NOMO-1 (cell line): ENCODE data around the gene PPP2R3B.
"Not testable (repeated sequence)": the region's sequence is repeated elsewhere in the genome, so short reads cannot be mapped to it uniquely, and the experiment has no call there.

ENCODE experiments used
- DNase-seq, 2 experiments: peaks; one replicate each; lab custom pipeline; 2025; ENCODE audit not compliant: unreplicated experiment in 2 of 2; lab: John Stamatoyannopoulos, UW

The PPP2R3B gene

DNA sequence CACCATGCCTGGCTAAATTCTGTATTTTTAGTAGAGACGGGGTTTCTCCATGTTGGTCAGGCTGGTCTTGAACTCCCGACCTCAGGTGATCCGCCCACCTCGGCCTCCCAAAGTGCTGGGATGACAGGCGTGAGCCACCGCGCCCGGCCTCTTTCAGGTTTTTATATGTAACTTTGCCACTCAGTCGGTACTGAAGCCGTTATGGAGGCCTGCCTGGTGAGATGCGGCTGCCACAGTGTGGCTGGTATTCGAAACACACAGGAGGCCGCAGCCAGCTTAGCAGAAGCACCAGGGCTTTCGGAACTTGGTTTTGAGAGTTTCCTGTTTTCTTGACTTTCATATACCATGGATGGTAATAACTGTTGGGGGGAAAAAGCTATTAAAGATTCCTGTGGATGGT lies 62.0 kb downstream of the PPP2R3B start:
- DNase-seq: not testable (repeated sequence)

DNA sequence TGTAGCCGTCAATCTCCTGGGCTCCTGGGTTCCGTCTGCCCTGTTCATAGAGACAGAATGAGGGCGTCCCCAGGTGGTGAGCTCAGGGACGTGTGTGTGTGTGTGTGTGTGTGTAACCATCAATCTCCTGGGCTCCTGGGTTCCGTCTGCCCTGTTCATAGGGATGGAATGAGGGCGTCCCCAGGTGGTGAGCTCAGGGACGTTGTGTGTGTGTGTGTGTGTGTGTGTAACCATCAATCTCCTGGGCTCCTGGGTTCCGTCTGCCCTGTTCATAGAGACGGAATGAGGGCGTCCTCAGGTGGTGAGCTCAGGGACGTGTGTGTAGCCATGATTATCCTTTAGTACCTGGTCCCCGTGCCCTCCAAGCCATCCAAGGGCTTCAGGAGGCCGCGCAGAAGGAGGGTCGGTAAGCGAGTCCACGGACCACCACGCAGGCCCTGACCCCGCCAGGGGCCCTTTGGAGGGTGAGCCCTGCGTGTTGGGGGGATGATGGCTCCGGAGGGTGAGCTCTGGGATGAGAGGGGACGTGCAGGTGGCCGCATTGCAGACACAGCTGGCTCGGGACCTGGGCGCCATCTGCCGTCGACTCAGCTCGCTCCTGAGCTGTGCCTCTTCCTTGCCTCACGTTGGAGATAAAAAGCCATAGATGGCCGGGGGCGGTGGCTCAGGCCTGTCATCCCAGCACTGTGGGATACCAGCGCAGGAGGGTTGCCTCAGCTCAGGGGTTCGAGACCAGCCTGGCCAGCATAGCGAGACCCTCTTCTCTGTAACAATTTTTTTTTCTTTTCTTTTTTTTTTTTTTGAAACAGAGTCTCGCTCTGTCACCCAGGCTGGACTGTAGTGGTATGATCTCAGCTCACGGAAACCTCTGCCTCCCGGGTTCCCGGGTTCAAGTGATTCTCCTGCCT lies 62.7 kb downstream of the PPP2R3B start:
- DNase-seq: no peak

DNA sequence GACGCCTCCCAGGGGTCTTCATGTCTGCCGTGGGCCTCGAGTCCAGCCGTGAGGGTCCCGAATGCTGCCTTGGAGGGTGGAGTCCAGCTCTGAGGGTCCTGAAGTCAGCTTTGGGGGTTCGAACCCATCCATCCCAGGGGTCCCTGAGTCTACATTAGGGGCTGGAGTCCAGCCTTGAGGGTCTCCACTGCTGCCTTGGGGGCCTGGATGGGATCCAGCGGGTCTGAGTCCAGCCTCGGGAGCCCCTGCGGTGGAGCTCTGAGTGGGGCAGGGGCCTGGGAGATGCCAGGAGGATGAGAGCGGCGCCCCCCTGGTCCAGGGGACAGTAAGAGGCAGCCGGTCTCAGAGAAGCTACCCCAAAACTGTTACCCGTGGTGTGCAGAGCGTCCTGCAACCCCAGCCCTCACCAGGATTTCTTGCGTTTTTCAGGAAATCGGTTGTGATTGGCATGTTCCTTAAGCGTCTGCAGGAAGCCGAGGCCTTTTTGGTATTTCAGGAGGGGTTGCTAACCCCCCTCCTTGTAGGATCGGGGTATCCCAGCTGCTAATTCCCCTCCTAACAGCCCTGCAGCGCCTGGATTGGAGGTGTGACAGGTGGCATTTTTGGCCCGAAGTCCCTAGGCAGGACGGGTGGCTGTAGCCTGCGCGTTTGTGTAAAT lies 66.5 kb downstream of the PPP2R3B start:
- DNase-seq: no peak

DNA sequence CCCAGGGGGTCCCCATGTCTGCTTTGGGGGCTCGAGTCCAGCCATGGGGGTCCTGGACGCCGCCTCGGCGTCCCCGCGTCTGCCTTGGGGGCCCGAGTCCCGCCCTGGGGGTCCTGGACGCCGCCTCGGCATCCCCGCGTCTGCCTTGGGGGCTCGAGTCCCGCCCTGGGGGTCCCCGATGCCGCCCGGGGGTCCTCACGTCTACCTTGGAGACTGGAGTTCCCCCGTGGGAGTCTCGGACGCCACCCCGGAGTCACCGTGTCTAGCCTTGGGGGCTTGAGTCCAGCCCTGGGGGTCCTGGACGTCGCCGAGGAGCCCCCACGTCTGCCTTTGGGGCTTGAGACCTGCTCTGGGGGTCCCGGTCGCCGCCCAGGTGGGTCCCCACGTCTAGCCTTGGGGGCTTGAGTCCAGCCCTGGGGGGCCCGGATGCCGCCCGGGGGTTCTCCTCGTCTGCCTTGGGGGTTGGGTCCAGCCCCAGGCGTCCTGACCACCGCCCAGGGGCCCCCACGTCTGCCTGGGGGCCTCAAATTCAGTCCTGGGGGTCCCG lies 67.1 kb downstream of the PPP2R3B start:
- DNase-seq: no peak

DNA sequence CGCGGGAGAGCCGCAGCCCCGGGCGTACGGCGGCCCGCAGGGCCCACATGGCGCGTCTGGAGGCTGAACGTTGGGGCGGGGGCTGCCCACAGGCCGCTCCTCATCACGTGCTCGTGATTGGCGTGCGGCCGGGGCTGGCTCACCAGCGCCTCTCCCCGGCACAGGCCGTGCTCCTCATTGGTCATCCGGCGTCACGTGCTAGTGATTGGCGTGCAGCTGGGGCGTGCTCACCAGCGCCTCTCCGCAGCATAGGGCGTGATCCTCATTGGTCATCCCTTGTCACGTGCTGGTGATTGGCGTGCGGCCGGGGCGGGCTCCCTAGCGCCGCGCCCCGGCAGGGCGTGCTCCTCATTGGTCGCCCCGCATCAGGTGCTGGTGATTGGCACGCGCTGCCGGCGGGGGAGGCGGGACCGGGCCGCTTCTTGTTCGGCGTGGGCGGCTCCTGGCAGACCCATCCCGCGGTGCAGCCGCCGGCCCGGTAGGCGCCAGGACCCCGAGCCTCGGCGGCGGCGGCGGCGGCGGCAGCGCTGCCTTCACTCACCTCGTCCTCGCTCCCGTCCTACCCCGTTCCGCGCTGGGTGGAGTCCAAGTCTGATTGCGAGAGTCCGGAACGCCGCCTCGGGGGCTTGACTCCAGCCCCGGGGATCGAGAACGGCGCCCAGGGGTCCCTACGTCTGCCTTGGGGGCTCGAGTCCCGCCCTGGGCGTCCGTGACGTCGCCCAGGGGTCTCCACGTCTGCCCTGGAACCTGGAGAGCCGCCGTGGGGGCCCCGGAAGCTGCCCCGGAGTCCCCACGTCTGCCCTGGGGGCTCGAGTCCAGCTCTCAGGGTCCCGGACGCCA lies 67.7 kb downstream of the PPP2R3B start, which contains the start of gene GTPBP6:
TSS of gene GTPBP6 (minus strand) at position 58 of the 840 bp plus-strand sequence. CDS start at position 49, 9 bp downstream.
- DNase-seq: no peak

DNA sequence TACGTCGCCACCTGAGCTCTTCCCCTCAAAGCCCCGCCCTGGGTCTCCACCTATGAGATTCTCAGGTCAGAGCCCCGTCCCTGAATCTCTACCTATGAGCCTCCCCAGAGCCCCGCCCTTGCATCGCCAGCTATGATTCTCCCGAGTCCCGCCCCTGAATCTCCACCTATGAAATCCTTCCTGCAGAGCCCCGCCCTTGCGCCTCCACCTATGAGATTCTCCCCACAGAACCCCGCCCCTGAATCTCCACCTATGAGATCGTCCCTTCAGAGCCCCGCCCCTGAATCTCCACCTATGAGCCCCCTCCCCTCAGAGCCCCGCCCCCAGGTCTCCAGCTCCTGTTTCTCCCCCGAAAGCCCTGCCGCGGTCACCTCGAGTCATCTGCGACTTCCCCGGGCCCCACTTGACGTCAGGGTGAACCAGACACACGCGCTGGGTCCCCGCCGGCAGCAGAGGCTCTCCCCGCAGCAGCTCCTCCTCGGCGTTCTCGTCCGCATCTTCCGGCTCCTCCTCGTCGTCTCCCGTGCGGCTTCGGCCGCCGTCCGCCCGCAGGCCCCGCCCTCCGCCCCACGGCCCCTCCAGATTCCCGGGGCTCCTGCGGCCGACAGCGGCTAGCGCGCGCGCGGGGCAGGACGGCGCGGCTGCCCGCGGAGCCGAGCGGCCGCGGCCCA lies 68.5 kb downstream of the PPP2R3B start:
- DNase-seq: no peak

DNA sequence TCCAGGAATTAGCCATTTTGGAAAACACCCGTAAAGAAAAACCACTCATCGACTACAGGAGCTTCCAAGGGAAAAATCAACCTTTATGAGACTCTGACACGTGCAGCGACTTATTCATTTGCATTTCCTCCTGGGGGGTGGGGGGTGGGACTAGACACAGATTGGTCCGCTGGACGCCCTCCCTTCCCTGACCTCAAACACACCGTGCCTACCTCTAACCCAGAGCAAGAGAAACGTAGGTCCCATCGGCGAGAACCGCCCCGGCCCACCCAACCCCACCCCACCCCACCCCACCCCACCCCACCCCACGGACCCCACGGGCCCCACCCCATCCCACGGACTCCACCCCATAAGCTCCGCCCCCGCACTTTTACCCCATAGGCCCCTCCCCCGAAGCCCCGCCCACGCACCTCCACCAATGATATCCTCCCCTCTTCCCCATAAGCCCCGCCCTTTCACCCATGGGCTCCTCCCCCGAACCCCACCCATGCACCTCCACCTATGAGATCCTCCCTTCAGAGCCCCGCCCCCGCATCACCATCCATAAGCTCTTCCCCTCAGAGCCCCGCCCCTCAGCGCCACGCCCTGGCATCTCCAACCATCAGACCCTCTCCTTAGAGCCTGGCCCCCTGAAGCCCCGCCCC lies 69.2 kb downstream of the PPP2R3B start:
- DNase-seq: no peak

DNA sequence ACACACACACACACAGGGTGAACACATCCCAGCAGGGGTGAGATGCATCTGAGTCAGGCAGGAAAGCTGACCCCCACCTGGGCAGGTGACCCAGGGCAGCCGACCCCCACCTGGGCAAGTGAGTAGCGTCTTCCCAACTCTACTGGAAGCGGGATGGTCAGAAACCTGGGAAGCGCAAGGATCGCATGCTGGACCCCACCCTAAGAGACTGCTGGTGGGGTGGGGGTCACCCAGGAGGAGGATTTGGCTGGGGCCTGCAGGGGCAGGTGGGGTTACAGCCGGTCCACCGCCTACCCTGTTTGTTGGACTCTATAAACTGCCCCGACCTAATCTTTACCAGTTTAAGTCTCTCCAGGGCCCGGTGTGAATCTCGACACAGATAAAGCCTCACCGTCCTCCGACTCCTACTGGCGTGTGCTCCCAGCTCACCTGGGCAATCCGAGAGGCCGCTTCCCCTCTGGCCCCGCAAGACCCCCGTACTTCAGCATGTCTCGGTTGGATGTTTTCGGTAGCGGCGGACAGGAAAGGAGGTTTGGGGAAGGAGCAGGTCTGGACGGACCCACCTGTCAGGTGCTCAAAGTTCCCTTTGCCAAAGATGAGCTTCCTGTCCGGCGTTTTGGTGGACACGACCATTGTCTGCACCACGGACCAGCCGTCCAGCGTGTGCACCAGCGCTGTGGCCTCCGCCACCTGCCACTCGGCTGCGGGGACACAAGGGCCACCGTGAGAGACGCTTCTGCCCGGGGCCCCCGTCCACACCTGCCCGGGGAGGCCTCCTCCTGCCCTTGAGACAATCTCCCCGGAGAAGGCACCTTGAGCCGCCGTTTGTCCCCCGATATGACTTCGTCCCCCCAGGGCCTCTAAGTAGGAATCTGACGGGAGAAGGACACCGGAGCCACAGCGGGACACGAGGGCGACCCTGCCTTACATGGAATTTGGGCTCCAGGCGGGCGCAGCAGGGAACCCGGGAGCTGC lies 70.1 kb downstream of the PPP2R3B start:
- no peak for DNase-seq

DNA sequence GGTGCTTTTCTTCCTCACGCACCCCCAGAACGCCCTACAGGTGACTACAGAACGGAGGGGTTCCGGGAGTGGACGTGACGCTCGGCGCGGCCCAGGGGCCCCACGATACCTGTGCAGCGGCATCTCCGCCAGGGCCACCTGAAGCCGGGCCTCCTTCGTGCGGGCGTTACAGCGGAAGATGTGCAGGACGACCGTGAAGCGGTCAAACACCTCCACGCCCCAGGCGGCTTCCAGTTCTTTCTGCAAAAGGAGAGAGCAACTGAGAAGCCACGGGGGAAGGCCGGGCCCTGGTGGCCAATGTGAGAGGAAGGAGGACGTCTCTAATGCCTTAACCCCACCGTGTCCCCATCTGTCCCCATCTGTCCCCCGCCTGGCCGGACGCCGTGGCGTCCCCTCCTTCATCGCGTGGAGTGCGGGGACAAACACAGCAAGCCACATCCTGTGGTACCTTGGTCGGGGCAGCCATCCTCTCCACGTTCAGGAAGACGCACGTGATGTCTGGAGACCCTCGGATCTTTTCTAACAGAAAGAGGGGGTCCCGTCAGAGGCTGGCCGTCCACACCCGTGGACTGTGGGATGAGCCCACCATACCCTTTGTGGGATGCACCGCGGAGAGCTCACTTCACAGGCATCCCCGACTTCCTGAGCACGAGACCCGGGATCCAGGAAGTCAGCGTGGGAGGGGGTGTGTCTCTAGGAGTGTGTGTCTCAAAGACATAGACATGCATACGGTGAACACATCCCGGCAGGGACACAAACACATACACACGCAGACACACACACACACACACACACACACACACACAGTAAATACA lies 71.7 kb downstream of the PPP2R3B start:
- DNase-seq: no peak

DNA sequence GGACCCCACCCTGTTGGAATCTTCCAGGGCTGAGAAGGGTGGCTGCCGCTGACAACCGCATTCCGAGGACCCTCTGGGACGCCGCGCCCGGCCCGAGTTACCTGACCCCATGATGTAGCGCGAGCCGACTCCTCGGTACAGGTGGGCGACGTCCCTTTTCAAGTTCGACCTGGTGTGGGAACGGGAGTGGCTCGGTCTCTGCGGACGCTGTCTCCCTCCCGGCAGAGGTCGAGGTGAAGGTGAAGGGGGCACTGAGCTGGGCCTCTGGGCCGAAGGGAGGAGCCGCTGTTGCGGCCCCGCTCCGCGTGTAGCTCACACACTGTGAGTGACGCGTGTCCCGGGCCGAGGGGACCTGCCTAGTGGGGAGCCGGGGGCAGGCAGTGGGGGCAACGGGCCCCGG lies 72.7 kb downstream of the PPP2R3B start:
- no peak for DNase-seq

DNA sequence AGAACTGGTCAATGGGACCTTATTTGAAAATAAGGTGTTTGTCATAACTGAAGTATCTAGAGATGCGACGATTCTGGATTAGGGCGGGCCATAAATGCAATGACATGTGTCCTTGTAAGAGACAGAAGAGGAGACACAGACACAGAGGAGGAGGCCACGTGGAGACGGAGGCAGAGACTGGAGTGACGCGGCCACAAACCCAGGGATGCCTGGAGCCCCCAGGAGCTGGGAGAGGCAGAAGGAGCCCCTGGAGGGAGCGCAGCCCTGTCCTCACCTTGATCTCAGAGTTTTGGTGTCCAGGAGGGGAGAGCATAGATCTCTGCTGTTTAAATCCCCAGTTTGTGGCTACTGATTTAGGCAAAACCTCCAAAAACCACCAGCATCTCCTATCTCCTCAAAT lies 73.2 kb downstream of the PPP2R3B start:
- DNase-seq: no peak

DNA sequence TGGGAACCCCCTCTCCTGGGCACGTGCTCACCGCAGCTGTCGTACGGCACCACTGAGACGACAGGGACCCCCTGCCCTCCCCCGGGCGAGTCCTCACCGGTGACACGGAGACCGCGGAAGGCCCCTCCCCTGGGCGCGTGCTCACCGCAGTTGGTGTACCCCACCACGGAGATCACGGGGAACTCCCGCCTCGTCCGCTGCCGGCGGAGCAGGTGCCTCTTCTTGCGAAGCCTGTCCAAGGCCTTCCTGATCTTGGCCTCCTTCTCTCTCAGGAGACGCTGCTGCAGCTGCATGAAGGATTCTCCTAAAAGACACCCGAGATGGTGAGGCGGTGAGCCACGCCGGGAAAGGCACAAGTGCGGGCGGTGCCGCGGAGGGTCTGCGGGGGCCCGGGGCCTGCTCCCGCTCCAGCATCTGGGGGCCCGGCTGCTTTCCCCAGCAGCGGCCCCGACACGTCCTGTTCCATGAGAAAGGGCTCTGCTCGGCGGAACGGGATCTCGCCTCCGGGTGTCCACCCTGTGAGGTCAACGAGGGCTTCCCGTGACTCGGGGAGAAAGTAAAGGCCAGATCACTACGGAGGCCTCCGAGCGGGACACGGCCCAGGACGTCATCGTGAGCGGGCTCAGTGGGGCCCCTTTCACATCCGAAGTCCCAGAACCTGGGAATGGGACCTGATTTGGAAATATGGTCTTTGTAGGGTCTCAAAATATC lies 73.9 kb downstream of the PPP2R3B start:
- DNase-seq: no peak

DNA sequence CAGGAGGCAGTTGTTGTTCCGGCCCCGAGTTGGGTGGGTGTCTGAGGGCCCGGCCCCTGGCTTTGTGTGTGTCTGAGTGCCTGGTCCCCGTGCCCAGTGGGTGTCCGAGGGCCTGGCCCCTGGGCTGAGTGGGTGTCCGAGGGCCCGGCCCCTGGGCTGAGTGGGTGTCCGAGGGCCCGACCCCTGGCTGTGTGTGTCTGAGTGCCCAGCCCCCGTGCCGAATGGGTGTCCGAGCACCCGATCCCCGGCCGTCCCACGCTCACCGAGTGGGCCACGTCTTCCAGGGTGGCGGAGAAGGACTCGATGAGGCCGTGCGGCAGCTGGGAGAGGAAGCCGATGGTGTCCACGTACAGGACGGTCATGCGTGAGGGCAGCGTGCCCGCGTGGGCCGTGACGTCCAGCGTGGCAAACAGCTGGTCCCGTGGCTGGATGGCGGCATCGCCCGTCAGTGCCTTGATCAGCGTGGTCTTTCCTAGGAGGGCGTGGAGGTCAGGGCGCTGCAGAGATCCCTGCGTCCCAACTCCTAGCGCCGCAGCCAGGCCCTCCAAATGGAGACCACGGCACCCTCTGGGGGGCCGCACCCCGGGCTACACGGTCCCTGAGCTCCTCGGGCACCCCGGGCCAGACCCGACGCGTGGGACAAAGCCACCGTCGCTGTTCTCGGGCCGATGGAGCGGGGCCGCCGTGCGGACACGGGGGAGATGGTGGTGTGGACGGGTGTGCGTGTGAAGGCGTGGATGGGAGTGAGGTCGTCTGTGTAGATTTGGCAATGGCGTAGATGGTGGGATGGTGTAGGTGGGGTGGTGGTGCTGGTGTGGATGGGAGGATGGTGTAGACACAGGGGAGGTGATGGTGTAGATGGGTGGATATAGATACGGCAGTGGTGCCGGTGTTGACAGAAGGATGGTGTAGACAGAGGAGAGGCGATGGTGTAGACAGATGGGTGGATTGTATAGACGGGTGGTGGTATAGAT lies 75.3 kb downstream of the PPP2R3B start:
- no peak for DNase-seq

DNA sequence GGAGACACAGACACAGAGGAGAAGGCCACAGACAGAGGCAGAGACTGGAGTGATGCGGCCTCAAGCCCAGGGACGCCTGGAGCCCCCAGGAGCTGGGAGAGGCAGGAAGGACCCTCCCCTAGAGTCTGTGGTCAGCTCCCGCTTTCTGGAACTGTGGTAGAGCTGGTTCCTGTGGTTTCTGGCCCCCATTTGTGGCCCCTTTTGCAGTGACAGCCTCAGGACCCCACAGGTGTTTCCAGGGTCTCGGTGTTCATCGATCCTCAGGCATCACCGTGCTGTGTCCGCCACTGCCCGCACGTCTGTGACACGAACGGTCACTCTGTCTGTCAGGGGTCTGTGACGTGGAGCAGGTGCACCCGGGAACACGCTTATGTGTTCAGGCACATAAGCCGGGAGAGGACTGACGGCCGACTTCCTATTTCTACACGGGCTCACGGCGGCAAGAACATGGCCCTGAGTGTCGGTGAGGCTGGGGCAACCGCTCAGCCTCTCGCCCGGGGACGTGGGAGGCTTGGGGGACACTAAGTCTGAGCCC lies 76.0 kb downstream of the PPP2R3B start:
- DNase-seq: no peak

DNA sequence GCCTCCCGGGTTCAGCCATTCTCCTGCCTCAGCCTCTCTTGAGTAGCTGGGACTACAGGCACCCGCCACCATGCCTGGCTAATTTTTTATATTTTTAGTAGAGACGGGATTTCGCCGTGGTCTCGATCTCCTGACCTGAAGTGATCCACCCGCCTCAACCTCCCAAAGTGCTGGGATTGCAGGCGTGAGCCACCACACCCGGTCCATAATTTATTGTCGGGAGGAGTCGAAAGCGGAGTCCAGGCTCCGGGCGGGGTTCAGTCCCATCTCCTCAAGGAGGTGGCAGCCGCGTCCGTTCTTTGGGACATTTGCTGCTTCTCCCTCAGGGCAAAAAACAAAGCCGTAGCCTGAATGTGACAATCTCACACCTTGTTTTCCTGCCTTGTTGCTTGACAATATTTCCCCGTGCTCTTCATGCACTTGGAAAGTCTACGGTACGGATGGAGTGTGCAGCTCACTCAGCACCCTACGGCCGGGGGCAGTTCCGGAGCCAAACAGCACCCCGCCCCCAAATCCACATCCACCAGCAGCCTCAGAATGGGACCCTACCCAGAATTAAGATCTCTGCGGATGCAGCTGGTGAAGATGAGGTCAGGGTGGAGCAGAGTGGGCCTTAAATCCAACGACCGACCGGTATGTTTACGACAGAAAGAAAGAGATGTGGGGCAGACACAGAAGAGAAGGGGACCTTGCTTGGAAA lies 77.7 kb downstream of the PPP2R3B start:
- no peak for DNase-seq
